ENCODE measurements around the gene ASB2. TPM values are rescaled to one million over a fixed set of nuclear protein-coding genes. Genes with fewer than 3 reads are reported as not detected.

Gene ASB2
- polyA plus RNA-seq, 1 donor (not counting 4 experiments of a cell fraction or from before 2014, with no cell fraction given), result 0.56 TPM

GRCh38 chr14:93991212-93991611, 14.8 kb upstream of the ASB2 start:
- Histone ChIP-seq H4K20me1 (ENCODE audit: control insufficient read depth, extremely low read depth, insufficient read depth, low read length) (no peaks in the 10 kb centered on the region), H3K4me3 (ENCODE audit: control insufficient read depth in 2 of 3, extremely low read depth in 1 of 3, insufficient read depth in 2 of 3, low read depth in 1 of 3, low read length in 3 of 3) (no peak overlapping the region), H3K9me1 (ENCODE audit: control insufficient read depth, extremely low read depth, insufficient read depth, low read length) (peaks cover 3% of the 10 kb centered on the region), H3K27me3 (ENCODE audit: control insufficient read depth, extremely low read depth, insufficient read depth, low read length) (peaks cover 6% of the 10 kb centered on the region), H3K4me2 (ENCODE audit: control insufficient read depth, extremely low read depth, insufficient read depth, low read depth, low read length) (no peak overlapping the region), H3K9ac (ENCODE audit: control insufficient read depth, extremely low read depth, insufficient read depth, low read length) (no peak overlapping the region), H3K36me3 (ENCODE audit: control insufficient read depth in 2 of 2, extremely low read depth in 1 of 2, insufficient read depth in 2 of 2, low read length in 2 of 2) (no peaks in the 10 kb centered on the region), H3K9me3 (ENCODE audit: control insufficient read depth, low read depth, low read length) (no peaks in the 10 kb centered on the region), H2AFZ (ENCODE audit: control insufficient read depth, low read length) (no peak overlapping the region), H3K79me2 (ENCODE audit: control insufficient read depth, insufficient read depth, low read length) (no peaks in the 10 kb centered on the region), H3K27ac (ENCODE audit: control insufficient read depth, insufficient read depth, low read length) (no peak overlapping the region), H3K4me1 (ENCODE audit: control insufficient read depth, extremely low read depth, insufficient read depth, low read length) (peaks cover 11% of the 10 kb centered on the region)
- DNase-seq (ENCODE audit: low read depth, low spot score), result no peak
- dilution Hi-C loops (cut with MboI; ENCODE audit: extremely low pct_ligation_motif_present, low sequenced_read_pairs), result no loop called here
- FAIRE-seq, result no peak
- no peak for TF ChIP-seq EZH2 (IDR thresholded peaks at IDR 0.05; ENCODE audit: low read length)
- no peak for TF ChIP-seq CTCF (optimal IDR thresholded peaks at IDR 0.05 in 1 of 3, IDR thresholded peaks at IDR 0.05 in 1 of 3, conservative IDR thresholded peaks at IDR 0.05 in 1 of 3; ENCODE audit: extremely low read depth in 1 of 3, insufficient read depth in 2 of 3, low read length in 3 of 3)

DNA sequence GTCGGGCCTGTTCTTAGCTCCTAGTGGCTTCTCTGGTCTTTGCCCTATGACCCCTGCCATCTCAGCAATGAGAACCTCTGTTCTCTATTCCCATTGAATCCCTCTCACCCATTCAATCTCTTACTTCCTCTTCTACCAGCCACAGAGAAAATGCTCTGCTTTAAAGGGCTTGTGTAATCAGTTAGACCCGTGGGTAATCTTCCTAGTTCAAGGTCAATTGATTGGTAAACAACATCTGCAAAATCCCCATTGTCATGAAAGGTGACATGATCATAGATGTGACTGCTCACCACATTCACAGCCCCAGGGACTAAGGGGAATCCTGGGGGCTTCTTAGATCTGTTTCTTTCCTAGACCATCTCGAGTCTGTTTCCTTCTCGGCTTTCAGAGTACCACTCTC, 13.6 kb upstream of the ASB2 start:
- dilution Hi-C loops (cut with MboI; ENCODE audit: extremely low pct_ligation_motif_present, low sequenced_read_pairs), result no loop called here
- H3K4me1 ChIP-seq (ENCODE audit: control insufficient read depth, extremely low read depth, insufficient read depth, low read length), result peaks cover under 1% of the 10 kb centered on the region

More for the DNA sequence above, 13.6 kb upstream of the ASB2 start:
- H3K4me3 ChIP-seq (ENCODE audit: control insufficient read depth in 2 of 3, extremely low read depth in 1 of 3, insufficient read depth in 2 of 3, low read depth in 1 of 3, low read length in 3 of 3), result no peak overlapping the region
- FAIRE-seq (no peak), DNase-seq (ENCODE audit: low read depth, low spot score) (no peak)
- no peak overlapping the region for H3K4me2 ChIP-seq (ENCODE audit: control insufficient read depth, extremely low read depth, insufficient read depth, low read depth, low read length)
- peaks cover 6% of the 10 kb centered on the region for H3K27me3 ChIP-seq (ENCODE audit: control insufficient read depth, extremely low read depth, insufficient read depth, low read length)
- H3K79me2 ChIP-seq (ENCODE audit: control insufficient read depth, insufficient read depth, low read length), result no peaks in the 10 kb centered on the region
- H3K27ac ChIP-seq (ENCODE audit: control insufficient read depth, insufficient read depth, low read length), result no peak overlapping the region
- H4K20me1 ChIP-seq (ENCODE audit: control insufficient read depth, extremely low read depth, insufficient read depth, low read length), result no peaks in the 10 kb centered on the region
- no peaks in the 10 kb centered on the region for H3K9me1 ChIP-seq (ENCODE audit: control insufficient read depth, extremely low read depth, insufficient read depth, low read length)
- H3K36me3 ChIP-seq (ENCODE audit: control insufficient read depth in 2 of 2, extremely low read depth in 1 of 2, insufficient read depth in 2 of 2, low read length in 2 of 2), result no peaks in the 10 kb centered on the region
- no peak overlapping the region for H2AFZ ChIP-seq (ENCODE audit: control insufficient read depth, low read length)
- no peak overlapping the region for H3K9ac ChIP-seq (ENCODE audit: control insufficient read depth, extremely low read depth, insufficient read depth, low read length)
- H3K9me3 ChIP-seq (ENCODE audit: control insufficient read depth, low read depth, low read length), result no peaks in the 10 kb centered on the region
- no peak for TF ChIP-seq EZH2 (IDR thresholded peaks at IDR 0.05; ENCODE audit: low read length)
- TF ChIP-seq CTCF (optimal IDR thresholded peaks at IDR 0.05 in 1 of 3, IDR thresholded peaks at IDR 0.05 in 1 of 3, conservative IDR thresholded peaks at IDR 0.05 in 1 of 3; ENCODE audit: extremely low read depth in 1 of 3, insufficient read depth in 2 of 3, low read length in 3 of 3), result no peak

Measured in keratinocyte (primary cell).